Measurements from ENCODE around the gene DLX4.
A peak's percentile ranks its signal among the peaks of the same experiment; 100 is the strongest.

Gene DLX4, protein sequence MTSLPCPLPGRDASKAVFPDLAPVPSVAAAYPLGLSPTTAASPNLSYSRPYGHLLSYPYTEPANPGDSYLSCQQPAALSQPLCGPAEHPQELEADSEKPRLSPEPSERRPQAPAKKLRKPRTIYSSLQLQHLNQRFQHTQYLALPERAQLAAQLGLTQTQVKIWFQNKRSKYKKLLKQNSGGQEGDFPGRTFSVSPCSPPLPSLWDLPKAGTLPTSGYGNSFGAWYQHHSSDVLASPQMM

DNA sequence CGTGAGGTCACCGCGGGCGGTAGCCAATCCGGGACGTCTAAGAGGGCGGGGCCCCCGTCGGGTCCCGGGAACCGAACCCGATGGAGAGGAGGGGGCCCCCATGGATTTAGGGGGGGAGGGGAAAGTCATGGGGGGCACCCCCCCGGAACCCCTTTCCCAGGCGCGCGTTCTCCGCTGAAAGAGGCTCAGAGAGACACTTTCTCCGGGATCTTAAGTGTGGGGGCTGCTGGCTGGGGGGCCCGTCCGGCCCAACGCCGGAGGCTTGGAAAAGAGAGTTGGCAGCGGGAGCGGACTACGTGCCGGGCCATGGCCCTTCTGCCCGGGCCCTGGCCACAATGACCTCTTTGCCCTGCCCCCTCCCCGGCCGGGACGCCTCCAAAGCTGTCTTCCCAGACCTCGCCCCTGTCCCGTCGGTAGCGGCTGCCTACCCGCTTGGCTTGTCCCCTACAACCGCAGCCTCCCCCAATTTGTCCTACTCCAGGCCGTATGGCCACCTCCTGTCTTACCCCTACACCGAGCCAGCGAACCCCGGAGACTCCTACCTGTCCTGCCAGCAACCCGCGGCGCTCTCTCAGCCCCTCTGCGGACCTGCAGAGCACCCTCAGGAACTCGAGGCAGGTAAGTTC lies at the start of gene DLX4:
Gene DLX4 (plus strand): TSS at position 57 of the 626 bp plus-strand sequence. CDS start 279 bp downstream, at position 336.
- DNase-seq = no peak

DNA sequence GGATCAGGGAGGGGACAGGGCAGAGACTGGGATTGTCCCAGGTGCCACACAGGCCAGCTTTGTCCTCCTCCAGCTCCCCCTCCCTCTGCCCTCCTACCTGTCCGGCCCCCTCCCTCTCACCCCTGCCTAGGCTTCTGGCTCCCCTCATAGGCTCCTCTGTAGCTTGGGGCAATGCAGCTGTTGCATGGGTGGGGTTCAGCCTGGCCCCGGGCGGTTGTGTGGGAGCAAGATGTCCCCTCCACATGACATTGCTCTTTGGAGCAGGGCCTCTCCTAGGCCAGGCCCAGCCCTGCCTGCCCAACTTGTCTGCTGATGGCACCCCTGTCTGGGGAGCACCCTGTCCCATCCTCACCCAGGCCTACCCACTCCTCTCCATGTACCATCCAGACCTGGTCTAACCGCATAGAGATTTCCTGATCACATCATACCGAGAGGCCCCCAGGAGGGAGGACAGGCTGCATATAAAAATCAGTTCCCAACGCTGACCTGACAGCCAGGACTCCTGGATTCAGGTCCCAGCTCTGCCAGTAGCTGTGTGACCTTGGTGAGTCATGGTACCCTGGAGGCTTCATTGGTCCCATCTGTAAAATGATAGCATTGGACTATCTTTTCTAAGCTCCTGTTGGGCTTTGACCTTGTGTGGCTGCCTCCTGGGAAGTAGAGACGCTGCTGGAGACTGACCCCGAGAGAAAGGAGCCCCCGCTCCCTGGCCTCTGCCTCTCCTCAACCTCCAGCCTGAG lies 48.8 kb upstream of the DLX4 start:
- no peak for DNase-seq

DNA sequence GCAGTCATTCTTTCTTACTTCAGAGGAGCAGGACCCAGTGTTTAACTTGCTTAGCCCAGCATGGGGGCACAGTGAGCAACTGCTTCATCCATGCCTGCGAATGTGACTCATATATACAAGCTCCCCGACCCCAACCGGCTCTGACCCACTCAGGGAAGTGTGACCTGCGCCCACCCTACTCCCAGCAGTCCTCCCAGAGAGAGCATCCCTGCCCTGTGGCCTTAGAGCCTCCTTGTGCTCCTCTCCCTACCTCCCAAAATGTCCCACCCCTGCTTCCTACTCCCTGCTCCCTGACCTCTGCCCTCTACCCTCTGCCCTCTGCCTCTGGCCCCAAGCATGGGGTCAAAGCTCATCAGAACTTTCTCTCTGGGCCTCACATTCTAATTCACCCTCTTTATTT lies 46.9 kb upstream of the DLX4 start:
- DNase-seq = no peak

DNA sequence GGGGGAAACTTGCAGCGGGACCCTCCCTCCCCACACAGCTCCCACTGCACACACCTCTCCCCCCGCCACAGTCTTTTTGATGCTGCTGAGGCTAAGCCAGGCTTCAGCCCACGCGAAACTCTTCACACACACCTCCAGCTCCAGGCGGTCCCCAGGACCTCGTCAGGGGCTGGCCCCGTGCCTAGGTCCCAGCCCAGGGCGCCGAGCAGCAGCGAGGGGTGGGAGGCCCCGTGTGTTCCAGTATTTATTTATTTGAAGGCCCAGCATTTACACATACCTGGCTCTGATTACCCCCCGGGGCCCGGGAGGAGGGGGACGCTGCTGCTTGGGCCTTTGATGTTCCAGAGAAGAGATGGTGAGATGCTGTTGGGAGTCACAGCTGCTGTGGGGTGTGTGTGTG lies 44.9 kb upstream of the DLX4 start:
- no peak for DNase-seq

DNA sequence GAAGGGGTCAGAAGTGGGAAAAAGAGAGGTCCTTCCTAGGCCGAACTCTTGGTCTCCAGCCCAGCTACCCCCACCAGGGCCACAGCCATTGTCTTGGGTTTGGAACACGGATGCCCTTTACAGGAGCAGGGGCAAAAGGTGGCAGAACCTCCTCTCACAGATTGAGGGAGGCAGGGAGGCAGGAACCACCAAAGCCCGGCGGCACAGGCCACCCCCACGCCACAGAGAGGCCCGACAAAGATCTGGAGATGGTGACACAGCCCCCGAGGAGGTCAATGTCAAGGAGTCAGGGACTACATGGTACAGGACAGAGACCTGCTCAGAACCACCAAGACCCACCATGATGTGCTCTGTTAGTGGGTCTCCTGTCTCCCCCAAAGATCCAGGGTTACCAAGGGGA lies 44.4 kb upstream of the DLX4 start:
- no peak for DNase-seq

DNA sequence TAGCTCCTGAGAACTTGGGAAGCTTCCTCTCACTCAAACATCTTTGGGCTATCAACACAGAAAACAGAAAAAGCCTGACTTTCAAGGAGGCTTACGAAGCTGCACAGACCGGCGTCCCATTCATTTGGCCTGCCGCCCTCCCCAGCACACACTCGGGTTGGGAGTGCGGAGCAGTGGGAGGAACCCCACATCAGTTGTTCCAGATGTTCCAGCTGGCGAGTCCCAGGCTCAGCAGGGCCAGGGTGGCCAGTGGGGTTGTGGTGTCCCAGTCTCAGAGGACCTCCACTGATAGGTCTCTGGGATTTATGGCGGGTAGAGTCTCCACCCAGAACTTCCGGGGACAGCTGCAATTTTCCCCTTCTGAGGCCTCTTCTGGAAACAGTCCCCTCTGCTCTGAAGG lies 43.1 kb upstream of the DLX4 start:
- no peak for DNase-seq

DNA sequence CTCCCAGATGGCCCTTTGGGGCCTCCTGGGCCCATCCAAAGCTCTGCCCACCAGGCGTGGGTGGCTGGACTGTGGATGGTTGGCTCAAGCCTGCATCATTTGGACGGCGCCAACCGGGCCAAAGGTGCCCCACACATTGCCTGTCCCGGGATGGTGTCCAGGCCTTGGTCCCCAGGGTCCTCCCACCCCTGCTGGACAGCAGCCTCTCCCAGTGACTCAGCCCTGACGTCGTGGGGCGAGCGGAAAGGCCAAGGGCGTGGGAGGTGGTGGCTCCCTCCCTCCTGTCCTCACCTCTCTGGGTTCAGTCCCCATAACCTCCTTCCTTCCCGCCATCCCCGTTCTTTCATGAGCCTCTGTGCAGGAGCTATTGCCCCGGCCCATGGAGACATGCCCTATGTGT lies 42.1 kb upstream of the DLX4 start:
- no peak for DNase-seq

DNA sequence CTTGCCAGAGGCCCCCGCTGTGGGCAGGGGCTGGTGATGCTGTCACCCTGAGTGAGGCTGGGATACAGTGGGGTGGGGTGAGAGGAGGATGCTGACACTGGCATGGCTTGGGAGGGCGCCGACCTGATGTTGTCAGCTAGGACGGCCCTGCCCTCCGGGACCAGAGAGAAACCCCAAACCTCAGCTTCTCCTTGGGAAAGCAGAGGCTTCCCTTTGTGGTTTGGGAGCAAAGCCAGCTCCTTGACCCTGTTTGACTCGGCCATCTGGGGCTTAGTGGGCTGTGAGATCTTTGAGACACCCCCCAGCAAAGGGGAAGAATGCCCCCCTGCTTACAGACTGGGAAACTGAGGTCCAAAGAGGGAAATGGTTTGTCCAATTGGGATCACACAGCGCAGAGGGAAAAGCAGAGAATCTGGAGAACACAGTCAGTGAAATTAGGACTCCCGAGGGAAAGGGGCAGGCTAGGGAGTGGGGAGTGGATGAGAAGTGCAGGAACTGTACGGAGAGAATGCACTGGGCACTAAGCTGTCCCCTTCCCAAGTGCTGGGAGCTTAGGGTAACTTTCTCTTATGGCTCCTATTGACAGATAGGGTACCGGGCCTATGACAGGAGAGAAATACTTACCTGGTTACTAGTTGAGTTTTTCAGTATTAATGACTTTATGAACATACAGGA lies 40.7 kb upstream of the DLX4 start:
- DNase-seq = no peak

DNA sequence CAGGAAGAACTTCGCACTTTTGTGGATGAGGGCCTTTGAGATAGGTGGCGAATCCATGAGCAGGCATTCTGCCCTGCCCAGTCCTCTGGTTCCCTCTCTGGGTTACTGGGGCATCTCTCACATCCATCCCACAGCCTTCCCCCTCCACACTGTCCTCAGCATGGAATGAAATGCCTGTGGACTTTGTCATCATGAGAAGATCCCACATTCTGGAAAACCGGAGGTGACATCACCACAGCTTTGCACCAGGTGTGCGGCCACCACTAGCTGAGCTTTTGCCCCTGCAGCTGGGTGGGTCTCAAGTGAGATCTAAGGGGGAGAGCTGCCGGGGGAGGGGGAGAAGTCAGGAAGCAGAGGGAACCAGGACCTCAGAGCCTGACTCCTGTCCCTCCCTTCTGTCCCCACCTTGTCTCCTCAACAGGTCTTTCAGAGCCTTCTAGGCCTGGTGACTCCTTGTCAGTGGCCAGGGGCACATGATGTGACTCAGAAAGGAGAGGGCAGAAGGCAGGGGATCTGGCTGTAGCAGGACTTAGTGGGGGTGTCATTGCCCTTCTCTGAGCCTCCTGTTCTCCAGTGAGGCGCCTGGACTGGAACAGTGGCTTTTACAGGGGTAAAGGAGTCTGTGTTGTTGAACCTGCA lies 40.0 kb upstream of the DLX4 start:
- peak in 1 of 2 experiments; percentile 16 for DNase-seq

DNA sequence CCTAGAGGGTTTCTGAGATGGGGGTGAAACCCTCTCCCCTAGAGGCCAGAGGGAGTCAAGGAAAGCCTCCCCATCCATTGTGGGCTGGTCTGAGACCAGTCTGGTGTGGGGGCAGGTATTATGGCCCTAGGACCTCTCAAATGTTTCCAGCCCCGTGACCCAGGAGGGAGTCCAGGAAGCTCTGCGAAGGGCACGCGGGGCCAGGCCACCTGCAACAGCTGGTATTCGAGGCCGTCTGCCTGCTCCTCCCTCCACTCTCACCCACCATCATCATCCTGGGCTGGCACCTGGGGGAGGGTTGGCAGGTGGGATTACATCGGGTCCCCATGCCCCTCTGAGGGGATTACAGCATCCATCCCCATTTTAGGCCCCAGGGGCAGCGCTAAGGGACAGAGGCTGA lies 38.1 kb upstream of the DLX4 start:
- DNase-seq = no peak

DNA sequence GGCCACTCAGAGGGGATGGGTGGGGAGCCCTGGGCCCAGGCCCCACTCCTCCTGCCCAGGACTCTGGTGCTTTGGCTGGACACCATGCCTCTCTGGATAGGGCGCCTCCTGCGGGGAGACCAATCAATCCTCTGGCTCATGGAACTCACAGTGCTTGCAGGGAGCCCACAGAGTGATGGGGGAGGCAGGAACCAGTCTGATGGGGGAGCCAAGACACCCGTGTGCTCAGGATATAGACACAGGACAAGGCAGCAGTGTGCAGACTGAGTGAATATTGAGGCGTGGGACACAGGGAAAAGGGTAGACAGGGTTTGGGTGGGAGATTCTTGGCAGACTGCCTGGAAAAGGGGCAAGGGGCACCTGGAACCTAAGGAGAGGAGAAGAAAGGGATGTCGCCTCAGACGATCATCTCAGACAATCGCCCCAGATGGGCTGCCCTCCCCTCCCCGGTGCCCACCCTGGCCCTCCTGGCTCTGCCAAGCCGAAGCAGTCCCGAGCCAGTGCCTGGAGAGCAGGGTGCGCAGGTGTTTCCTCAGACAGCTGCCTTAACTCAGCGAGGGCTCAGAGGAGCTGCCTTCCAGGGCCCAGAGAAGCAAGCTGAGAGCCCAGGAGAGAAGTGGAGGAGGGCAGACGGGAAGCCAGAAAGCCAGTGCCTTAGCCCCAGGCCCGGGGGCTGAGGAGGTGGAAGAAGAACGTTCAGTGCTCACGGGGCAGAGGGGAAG lies 37.4 kb upstream of the DLX4 start:
- DNase-seq = no peak

DNA sequence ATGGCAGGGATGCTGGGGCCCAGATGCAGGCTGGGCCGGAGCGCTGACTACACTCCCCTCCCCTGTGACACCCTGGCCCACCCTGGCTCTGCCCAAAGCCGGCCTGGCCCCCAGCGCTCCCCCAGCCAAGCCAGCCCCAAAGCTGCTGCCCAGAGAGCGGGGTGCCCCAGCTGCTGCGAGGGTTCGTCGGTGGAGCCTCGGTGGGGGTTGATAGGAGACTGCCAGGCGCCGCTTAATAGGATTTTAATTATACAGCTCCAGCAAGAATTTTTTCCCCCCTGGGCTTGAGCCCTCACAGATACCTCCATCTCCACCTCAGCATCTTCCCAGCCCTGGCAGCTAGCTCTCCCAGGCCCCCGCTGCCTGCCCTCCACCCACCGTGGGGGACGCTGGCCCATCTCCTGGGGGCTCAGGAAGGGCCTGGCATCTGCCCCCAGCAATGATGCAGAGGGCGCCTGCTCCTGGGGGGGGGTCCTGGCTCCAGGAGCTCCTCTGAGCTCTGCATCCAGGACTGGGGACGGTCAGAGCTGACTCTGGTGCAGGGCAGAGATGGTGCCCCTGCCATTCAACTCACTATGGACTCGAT lies 36.8 kb upstream of the DLX4 start:
- DNase-seq = no peak

DNA sequence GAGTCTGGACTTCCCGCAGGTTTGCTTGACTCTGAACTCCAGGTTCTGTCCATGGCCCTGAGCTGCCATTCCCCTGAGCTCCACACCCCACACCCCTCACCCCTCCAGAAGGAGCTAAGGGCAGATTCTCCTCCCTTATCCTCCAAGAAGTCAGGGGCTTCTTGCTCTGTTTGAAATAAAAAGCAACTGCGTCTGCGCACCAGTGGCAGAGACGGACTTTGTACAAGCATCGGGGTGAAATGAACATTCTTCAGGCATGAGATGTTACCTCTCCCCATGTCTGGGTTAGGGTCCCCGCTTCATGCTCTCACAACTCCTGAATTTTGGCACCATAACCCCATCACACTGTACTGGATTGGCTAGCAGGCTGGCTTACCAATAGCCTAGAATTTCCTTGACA lies 36.1 kb upstream of the DLX4 start:
- no peak for DNase-seq

DNA sequence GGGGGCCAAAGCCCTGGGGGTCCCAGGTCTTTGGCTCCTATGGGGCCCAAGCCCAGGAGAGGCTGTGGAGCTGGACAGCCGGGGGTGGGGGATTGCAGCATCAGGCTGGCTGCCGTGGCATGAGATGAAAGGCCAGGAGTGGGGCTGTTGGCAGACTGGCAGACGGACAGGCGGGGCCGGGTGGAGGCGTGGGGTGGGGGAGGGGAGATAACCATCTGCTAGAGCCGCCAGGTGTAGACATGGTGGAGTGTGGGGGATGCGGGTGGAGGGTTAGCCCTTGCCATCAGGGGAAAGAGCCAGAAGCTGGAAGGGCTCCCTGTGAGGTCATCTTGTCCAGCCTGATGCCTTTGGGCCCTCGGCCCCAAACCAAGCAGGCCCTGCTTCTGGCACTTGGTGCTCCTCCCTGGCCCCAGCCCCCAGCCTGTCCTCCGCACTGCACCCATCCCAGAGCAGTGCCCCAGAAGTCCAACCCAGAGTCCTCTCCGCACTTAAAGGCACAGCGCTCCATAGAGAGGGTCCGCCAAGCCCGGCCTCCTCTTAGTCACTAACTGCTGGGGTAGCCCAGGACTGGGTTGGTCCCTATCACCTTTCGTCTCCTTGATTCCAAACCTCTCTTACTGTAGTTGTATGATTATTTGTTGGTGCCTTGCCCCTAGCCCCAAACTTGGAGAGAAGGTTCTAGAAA lies 33.3 kb upstream of the DLX4 start:
- DNase-seq = no peak

DNA sequence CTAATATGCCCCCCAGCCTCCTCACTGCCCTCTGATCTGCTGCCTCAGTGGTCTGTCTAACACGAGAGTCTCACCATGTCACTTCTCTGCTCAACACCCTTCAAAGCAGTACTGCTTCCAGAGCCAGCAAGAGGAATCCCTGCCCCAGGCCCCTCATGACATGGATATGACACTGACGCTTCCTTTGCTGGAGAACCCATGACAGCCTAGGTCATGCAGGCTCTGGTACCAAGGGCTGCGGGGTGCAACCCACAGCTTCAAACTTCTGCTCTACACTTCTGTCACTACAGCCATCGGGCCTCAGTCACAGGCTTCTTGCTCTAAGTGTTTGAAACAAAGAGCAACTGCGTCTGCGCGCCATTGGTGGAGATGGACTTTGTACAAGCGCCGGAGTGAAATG lies 32.6 kb upstream of the DLX4 start:
- DNase-seq = no peak

DNA sequence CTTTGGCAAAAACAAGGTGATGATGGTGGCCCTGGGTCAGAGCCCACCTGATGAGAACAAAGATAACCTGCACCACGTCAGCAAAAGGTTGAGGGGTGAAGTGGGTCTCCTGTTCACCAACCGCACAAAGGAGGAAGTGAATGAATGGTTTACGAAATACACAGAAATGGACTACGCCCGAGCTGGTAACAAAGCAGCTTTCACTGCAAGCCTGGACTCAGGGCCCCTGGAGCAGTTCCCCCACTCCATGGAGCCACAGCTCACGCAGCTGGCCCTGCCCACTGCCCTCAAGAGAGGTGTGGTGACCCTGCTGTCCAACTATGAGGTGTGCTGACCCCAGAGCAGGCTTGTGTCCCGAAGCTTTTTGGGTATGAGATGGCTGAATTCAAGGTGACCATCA lies 29.7 kb upstream of the DLX4 start:
- no peak for DNase-seq

DNA sequence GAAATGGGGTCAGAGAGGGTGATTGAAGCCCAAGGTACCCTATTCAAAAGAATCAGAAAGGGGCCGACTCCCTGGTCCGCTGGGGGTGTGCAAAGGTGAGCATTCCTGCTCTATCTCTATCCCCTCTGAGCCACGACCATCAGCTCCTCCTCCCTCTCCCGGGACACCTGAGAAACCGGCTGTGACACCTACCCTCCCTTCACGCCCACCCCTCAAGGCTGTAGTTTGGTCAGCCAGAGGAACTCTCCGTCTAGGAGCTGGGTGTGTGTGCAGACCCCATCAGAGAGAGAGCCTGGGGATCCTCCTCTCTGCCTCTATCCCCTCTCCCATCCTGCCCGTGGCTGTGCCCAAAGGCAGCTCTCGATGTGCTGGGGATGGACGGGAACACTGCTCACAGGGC lies 27.6 kb upstream of the DLX4 start:
- no peak for DNase-seq

DNA sequence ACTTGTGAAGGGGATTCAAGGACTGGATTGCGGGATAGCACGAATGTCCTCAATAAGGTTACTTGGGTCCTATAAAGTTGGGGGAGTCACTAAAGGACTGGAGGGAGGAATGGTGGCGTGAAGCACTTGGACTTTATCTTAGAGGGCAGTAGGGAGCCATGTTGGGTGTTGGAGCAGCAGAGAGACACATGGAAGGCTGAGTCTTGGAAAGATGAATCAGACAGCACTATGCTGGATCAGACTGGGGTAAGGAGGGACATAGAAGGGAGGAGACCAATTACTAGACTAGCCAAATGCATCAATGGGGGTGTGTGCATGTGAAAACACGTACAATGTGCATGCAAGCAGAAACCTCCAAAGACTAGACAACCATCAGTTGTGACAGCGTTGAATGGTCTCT lies 26.0 kb upstream of the DLX4 start:
- DNase-seq = no peak

DNA sequence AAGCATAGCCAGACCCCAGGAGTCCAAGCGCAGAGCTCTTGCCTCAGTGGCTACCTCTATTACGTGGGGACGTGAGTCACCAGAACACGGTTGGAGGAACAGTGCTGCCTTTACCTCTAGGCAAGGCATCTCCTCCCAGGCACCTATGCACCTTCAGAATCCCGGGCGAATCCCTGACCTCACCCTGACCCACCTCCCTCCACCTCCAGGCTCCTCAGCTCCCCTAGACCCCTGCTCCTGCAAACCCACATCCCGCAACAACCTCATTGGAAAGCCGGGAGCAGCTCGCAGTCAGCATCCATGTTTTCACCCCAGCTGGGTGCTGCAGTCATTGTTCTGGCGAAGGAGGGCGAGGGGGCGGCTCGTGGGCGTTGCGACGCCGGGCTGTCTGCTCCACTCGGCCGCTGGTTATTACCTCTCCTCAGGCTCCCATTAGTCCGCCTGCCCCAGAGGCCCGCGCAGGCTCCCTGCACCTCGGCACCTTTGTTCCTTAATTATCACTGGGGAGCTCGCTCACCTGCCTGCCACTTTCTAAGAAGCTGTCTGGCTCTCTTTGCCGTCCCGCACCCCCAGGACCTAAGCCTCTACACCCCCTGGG lies 24.6 kb upstream of the DLX4 start:
- no peak for DNase-seq

DNA sequence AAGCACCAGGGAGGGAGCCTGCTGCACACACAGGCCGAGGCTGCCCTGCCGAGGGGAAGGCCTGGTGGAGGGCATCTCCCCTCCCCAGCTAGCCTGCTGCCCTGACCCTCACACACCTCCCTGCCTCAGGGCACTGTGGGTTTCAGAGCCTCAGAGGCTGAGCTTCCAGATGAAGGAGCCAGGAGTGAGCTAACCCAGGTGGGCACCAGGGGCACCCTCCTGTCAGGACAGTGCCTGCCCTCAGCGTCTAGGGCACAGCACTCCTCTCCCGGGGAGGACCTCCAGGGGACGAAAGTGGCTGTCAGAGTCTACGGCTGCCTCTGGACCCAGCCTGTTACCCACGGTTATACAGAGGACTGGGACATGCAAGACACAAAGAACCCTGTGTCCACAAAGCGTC lies 22.8 kb upstream of the DLX4 start:
- no peak for DNase-seq

DNA sequence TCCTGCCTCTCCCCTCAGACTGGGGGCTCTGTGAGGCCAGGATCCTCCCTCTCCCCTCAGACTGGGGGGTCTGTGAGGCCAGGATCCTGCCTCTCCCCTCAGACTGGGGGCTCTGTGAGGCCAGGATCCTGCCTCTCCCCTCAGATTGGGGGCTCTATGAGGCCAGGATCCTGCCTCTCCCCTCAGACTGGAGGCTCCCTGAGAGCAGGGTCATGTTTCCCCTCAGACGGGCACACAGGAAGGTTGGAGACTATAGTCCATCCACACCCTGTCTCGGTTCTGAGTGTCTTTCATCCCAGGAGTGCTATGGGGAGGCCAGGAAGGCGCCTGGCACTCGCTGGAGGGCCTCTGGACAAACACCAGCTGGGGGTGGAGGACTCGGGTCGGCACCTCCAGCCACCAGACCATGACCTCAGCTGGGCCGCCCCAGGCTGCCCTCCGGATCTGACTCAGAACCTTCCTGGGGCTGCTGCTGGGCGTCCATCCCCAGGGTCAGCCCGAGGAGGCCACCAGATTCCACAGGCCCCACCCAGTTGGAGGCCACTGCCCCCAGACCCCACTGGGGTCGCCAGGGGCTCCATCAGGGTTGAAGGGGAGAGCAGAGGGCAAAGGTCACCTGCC lies 21.9 kb upstream of the DLX4 start:
- DNase-seq = no peak

Data from SW 1271 (cell line).